ENCODE results near the gene ADCY2.
"Not testable (repeated sequence)": the region's sequence is repeated elsewhere in the genome, so short reads cannot be mapped to it uniquely, and the experiment has no call there.

The ADCY2 gene

GRCh38 chr5:7395432-7395946, 449 bp upstream of the ADCY2 start:
- no peak for DNase-seq (ENCODE audit: low read depth in 2 of 2)

- no peak for DNase-seq (ENCODE audit: low read depth in 2 of 2)
Measured at GRCh38 chr5:7396713-7397454, 946 bp downstream of the ADCY2 start.

GRCh38 chr5:7397937-7398336, 2.0 kb downstream of the ADCY2 start:
- no peak for DNase-seq (ENCODE audit: low read depth in 2 of 2)

- no peak for DNase-seq (ENCODE audit: low read depth in 2 of 2)
Measured at GRCh38 chr5:7398596-7399280, 2.8 kb downstream of the ADCY2 start.

GRCh38 chr5:7405277-7405676, 9.3 kb downstream of the ADCY2 start:
- no peak for DNase-seq (ENCODE audit: low read depth in 2 of 2)

GRCh38 chr5:7410936-7411511, 15.1 kb downstream of the ADCY2 start:
- DNase-seq (ENCODE audit: low read depth in 2 of 2), result no peak

GRCh38 chr5:7412409-7412808, 16.5 kb downstream of the ADCY2 start:
- no peak for DNase-seq (ENCODE audit: low read depth in 2 of 2)

- DNase-seq (ENCODE audit: low read depth in 2 of 2), result no peak
Measured at GRCh38 chr5:7415123-7415522, 19.2 kb downstream of the ADCY2 start.

- DNase-seq (ENCODE audit: low read depth in 2 of 2), result no peak
Measured at GRCh38 chr5:7415587-7416535, 19.9 kb downstream of the ADCY2 start.

- no peak for DNase-seq (ENCODE audit: low read depth in 2 of 2)
Measured at GRCh38 chr5:7418276-7418675, 22.3 kb downstream of the ADCY2 start.

- DNase-seq (ENCODE audit: low read depth in 2 of 2), result no peak
Measured at GRCh38 chr5:7419367-7419766, 23.4 kb downstream of the ADCY2 start.

GRCh38 chr5:7419846-7420245, 23.9 kb downstream of the ADCY2 start:
- no peak for DNase-seq (ENCODE audit: low read depth in 2 of 2)

- no peak for DNase-seq (ENCODE audit: low read depth in 2 of 2)
Measured at GRCh38 chr5:7420510-7421280, 24.8 kb downstream of the ADCY2 start.

GRCh38 chr5:7422316-7423106, 26.6 kb downstream of the ADCY2 start:
- no peak for DNase-seq (ENCODE audit: low read depth in 2 of 2)

GRCh38 chr5:7423231-7423630, 27.3 kb downstream of the ADCY2 start:
- DNase-seq (ENCODE audit: low read depth in 2 of 2), result not testable (repeated sequence)

- no peak for DNase-seq (ENCODE audit: low read depth in 2 of 2)
Measured at GRCh38 chr5:7425830-7426229, 29.9 kb downstream of the ADCY2 start.

- no peak for DNase-seq (ENCODE audit: low read depth in 2 of 2)
Measured at GRCh38 chr5:7426284-7426683, 30.3 kb downstream of the ADCY2 start.

GRCh38 chr5:7434914-7435313, 39.0 kb downstream of the ADCY2 start:
- no peak for DNase-seq (ENCODE audit: low read depth in 2 of 2)

GRCh38 chr5:7435503-7435902, 39.6 kb downstream of the ADCY2 start:
- no peak for DNase-seq (ENCODE audit: low read depth in 2 of 2)

- DNase-seq (ENCODE audit: low read depth in 2 of 2), result no peak
Measured at GRCh38 chr5:7436521-7436920, 40.6 kb downstream of the ADCY2 start.
